WTC11 (cell line): Measurements from ENCODE around the gene SNTA1. TPM values are rescaled to one million over a fixed set of nuclear protein-coding genes. Genes with fewer than 3 reads are reported as not detected.

Experiments
- ATAC-seq: fragments of 200-7000 bp; cut with Tn5 transposase; 2 replicates; pipeline ENCODE4 v1.10.0; 2021; ENCODE audit warnings: mild to moderate bottlenecking, moderate library complexity
- CTCF ChIA-PET: fragments of 300-600 bp; sonication (Branson Sonifier 250); formaldehyde crosslinking; loops from one replicate; lab custom pipeline; 2021; ENCODE audit warnings: antibody characterized with exemption; lab: Charles Lee
- POLR2A ChIA-PET: fragments of 350-600 bp; sonication (Branson Sonifier 250); formaldehyde crosslinking; loops from one replicate; lab custom pipeline; 2021; ENCODE audit warnings: antibody characterized with exemption; lab: Charles Lee
- DNase-seq: peaks from one replicate; pipeline ENCODE4 v3.0.0; 2021; ENCODE audit warnings: low spot score
- H3K27ac Mint-ChIP-seq: 2 replicates; pipeline ENCODE4 v1.8.0; 2021; ENCODE audit warnings: mixed read lengths
- H3K27me3 Mint-ChIP-seq: 2 replicates; pipeline ENCODE4 v1.8.0; 2021; ENCODE audit warnings: low read depth, mild to moderate bottlenecking, moderate library complexity, mixed read lengths
- H3K36me3 Mint-ChIP-seq: 2 replicates; pipeline ENCODE4 v1.8.0; 2021; ENCODE audit warnings: mixed read lengths
- H3K4me1 Mint-ChIP-seq: 2 replicates; pipeline ENCODE4 v1.8.0; 2022; ENCODE audit warnings: mixed read lengths
- H3K4me3 Mint-ChIP-seq: 2 replicates; pipeline ENCODE4 v1.8.0; 2021; ENCODE audit warnings: mild to moderate bottlenecking, moderate library complexity, mixed read lengths
- H3K9me3 Mint-ChIP-seq: 2 replicates; pipeline ENCODE4 v1.8.0; 2021; ENCODE audit warnings: mixed read lengths
- ARID4B ChIP-seq: sonication (generic); formaldehyde crosslinking; IDR thresholded peaks from 2 replicates; pipeline ENCODE4 v1.8.0; 2023; ENCODE audit warnings: missing genetic modification reagents, mild to moderate bottlenecking, borderline replicate concordance
- ATF2 ChIP-seq: sonication (generic); formaldehyde crosslinking; IDR thresholded peaks from 2 replicates; pipeline ENCODE4 v1.8.1; 2022; ENCODE audit warnings: low read depth, missing genetic modification reagents, borderline replicate concordance
- E2F5 ChIP-seq: sonication (generic); formaldehyde crosslinking; IDR thresholded peaks from 2 replicates; pipeline ENCODE4 v1.8.1; 2022; ENCODE audit warnings: mild to moderate bottlenecking, moderate library complexity, missing genetic modification reagents
- IRF2 ChIP-seq: sonication (generic); formaldehyde crosslinking; IDR thresholded peaks from 2 replicates; pipeline ENCODE4 v1.8.0; 2022; ENCODE audit warnings: low read depth, missing genetic modification reagents, borderline replicate concordance
- JAZF1 ChIP-seq: fragments of 250-450 bp; sonication (Bioruptor Pico); IDR thresholded peaks from 2 replicates; pipeline ENCODE4 v1.9.0; 2021; ENCODE audit warnings: moderate library complexity, mild to moderate bottlenecking, inconsistent platforms
- MXD4 ChIP-seq: fragments of 250-450 bp; sonication (Bioruptor Pico); IDR thresholded peaks from 2 replicates; pipeline ENCODE4 v1.8.0; 2021; ENCODE audit warnings: mild to moderate bottlenecking, moderate library complexity, borderline replicate concordance
- MYBL2 ChIP-seq: sonication (generic); formaldehyde crosslinking; IDR thresholded peaks from 2 replicates; pipeline ENCODE4 v1.8.1; 2023; ENCODE audit warnings: mild to moderate bottlenecking, moderate library complexity, missing genetic modification reagents
- NR2C2 ChIP-seq: sonication (generic); formaldehyde crosslinking; IDR thresholded peaks from 2 replicates; pipeline ENCODE4 v1.8.0; 2022; ENCODE audit warnings: mild to moderate bottlenecking, missing genetic modification reagents
- NR3C1 ChIP-seq: sonication (generic); formaldehyde crosslinking; conservative IDR thresholded peaks from 2 replicates; pipeline ENCODE4 v1.8.1; 2023; ENCODE audit warnings: low read depth, mild to moderate bottlenecking, missing genetic modification reagents
- PRDM15 ChIP-seq: sonication (generic); formaldehyde crosslinking; IDR thresholded peaks from 2 replicates; pipeline ENCODE4 v1.8.0; 2022; ENCODE audit warnings: missing genetic modification reagents
- PRRX2 ChIP-seq: fragments of 250-450 bp; sonication (Bioruptor Pico); IDR thresholded peaks from 2 replicates; pipeline ENCODE4 v1.8.0; 2021; ENCODE audit warnings: mild to moderate bottlenecking
- SMAD3 ChIP-seq: sonication (generic); formaldehyde crosslinking; IDR thresholded peaks from 2 replicates; pipeline ENCODE4 v1.8.0; 2022; ENCODE audit warnings: missing genetic modification reagents, mild to moderate bottlenecking, borderline replicate concordance
- STAT6 ChIP-seq: sonication (generic); formaldehyde crosslinking; conservative IDR thresholded peaks from 2 replicates; pipeline ENCODE4 v1.8.1; 2023; ENCODE audit warnings: mild to moderate bottlenecking, low read depth, missing genetic modification reagents, moderate library complexity
- TCF7 ChIP-seq: sonication (generic); formaldehyde crosslinking; IDR thresholded peaks from 2 replicates; pipeline ENCODE4 v1.8.0; 2022; ENCODE audit warnings: mild to moderate bottlenecking, low read depth, missing genetic modification reagents, moderate library complexity
- ZNF138 ChIP-seq: sonication (generic); formaldehyde crosslinking; conservative IDR thresholded peaks from 2 replicates; pipeline ENCODE4 v1.8.1; 2022; ENCODE audit warnings: mild to moderate bottlenecking, moderate library complexity, missing genetic modification reagents
- ZNF232 ChIP-seq: sonication (generic); formaldehyde crosslinking; IDR thresholded peaks from 2 replicates; pipeline ENCODE4 v1.8.0; 2022; ENCODE audit warnings: mild to moderate bottlenecking, missing genetic modification reagents
- ZNF317 ChIP-seq: sonication (generic); formaldehyde crosslinking; IDR thresholded peaks from 2 replicates; pipeline ENCODE4 v1.8.1; 2023; ENCODE audit warnings: low read depth, mild to moderate bottlenecking, moderate library complexity, missing genetic modification reagents, borderline replicate concordance
- ZNF396 ChIP-seq: fragments of 250-450 bp; sonication (Bioruptor Pico); IDR thresholded peaks from 2 replicates; pipeline ENCODE4 v1.8.0; 2021; ENCODE audit warnings: mild to moderate bottlenecking, moderate library complexity, borderline replicate concordance
- total RNA-seq: library from RNA; stranded (reverse); gene quantifications from 3 replicates; pipeline ENCODE4 v1.2.3, GENCODE V29; 2021

Gene SNTA1
- total RNA-seq, 1 experiment from 2014 or later: 5.3 TPM

- no peak overlapping the region; the same call in 1 of the 2 replicates for H3K27ac Mint-ChIP-seq
- CTCF ChIA-PET: interaction anchor here (0.6 to 1.0 kb wide), 2 partner anchors 14 to 31 kb away, joined by 3 to 4 read pairs; no protein-coding TSS in a partner anchor
These were observed 44.6 kb upstream of the SNTA1 start for GRCh38 chr20:33488201-33488600.

More at GRCh38 chr20:33488201-33488600, 44.6 kb upstream of the SNTA1 start:
- TF ChIP-seq NR2C2: no peak
- no peak for TF ChIP-seq NR3C1 (CRISPR knock-in tag)
- TF ChIP-seq PRRX2: no peak
- TF ChIP-seq SMAD3 (CRISPR knock-in tag): no peak
- TF ChIP-seq ARID4B (CRISPR knock-in tag): no peak
- no peak for TF ChIP-seq JAZF1 (CRISPR knock-in tag)
- no peak for TF ChIP-seq ZNF396 (CRISPR knock-in tag)
- no peak for TF ChIP-seq MYBL2 (CRISPR knock-in tag)
- TF ChIP-seq E2F5 (CRISPR knock-in tag): no peak
- TF ChIP-seq PRDM15: no peak
- TF ChIP-seq STAT6 (CRISPR knock-in tag): no peak
- TF ChIP-seq ZNF138 (CRISPR knock-in tag): no peak
- no peak for TF ChIP-seq ZNF317 (CRISPR knock-in tag)
- no peak for TF ChIP-seq ZNF232 (CRISPR knock-in tag)
- no peak for TF ChIP-seq MXD4 (CRISPR knock-in tag)
- TF ChIP-seq TCF7 (CRISPR knock-in tag): no peak
- no peak for TF ChIP-seq ATF2 (CRISPR knock-in tag)
- no peak for TF ChIP-seq IRF2 (CRISPR knock-in tag)
- H3K36me3 Mint-ChIP-seq: 0 out of 2 replicates have a peak, but pooled peaks cover 1% of the 10 kb centered on the region
- no peak for ATAC-seq
- H3K4me1 Mint-ChIP-seq: peaks cover 9% of the 10 kb centered on the region
- no peak for DNase-seq
- no peaks in the 10 kb centered on the region for H3K9me3 Mint-ChIP-seq
- H3K27me3 Mint-ChIP-seq: no peaks in the 10 kb centered on the region
- POLR2A ChIA-PET: interaction anchor here (0.5 kb wide), 1 partner anchor 258 kb away, joined by 3 read pairs; no protein-coding TSS in a partner anchor
- H3K4me3 Mint-ChIP-seq: no peak overlapping the region
